ENCODE measurements around the gene DGLUCY. TPM values are rescaled to one million over a fixed set of nuclear protein-coding genes. Genes with fewer than 3 reads are reported as not detected.

Gene DGLUCY, protein sequence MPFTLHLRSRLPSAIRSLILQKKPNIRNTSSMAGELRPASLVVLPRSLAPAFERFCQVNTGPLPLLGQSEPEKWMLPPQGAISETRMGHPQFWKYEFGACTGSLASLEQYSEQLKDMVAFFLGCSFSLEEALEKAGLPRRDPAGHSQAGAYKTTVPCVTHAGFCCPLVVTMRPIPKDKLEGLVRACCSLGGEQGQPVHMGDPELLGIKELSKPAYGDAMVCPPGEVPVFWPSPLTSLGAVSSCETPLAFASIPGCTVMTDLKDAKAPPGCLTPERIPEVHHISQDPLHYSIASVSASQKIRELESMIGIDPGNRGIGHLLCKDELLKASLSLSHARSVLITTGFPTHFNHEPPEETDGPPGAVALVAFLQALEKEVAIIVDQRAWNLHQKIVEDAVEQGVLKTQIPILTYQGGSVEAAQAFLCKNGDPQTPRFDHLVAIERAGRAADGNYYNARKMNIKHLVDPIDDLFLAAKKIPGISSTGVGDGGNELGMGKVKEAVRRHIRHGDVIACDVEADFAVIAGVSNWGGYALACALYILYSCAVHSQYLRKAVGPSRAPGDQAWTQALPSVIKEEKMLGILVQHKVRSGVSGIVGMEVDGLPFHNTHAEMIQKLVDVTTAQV
- 20.9 and 32.4 TPM in 2 replicates for total RNA-seq

DNA sequence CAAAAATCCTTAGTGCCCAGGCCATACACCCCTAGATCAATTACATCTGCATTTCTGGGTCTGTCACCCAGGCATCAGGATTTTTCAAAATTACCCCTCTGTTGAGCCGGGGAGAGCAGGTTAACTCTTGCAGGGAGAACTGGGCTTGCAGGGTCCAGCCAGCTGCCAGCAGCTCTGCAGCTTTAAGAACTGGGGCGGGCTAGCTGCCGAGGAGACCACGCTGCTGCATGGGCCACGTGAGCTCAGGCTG lies at the start of gene DGLUCY:
TSS of gene DGLUCY (plus strand) at position 245 of the 250 bp plus-strand sequence. CDS start 46,222 bp downstream, outside the sequence.

DNA sequence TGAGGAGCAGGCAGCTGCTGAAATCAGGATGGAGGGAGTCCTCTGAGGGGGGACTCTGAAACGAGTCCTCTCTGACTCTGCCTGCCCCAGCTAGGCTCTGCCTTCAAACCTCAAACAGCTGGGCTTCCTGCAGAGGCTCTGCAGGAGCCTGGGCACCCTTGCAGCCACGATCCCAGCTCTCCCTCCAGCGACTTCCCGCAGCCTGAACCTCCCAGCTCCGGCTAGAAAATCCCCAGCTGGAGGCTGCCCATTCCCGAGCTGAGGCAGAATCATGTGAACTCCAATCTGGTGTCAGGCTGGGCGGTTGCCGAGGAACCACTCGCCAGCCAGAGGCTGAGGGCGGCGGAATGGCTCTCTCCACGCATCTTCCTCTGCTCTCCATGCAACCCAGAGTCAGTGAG lies 130.6 kb downstream of the DGLUCY start, which contains the start of gene GPR68:
TSS of gene GPR68 (minus strand) at position 204 of the 401 bp plus-strand sequence. CDS start 9,654 bp downstream, outside the sequence.

Other genes with a start within 250 kb of the DGLUCY start
- gene RPS6KA5, start 53.4 kb upstream of the DGLUCY start, total RNA-seq = 0.35 and 0.51 TPM in 2 replicates
- 0.09 and 0.47 TPM in 2 replicates for gene GPR68, start 130.6 kb downstream of the DGLUCY start, total RNA-seq